ENCODE data around the gene ADAM8.

Gene ADAM8

DNA sequence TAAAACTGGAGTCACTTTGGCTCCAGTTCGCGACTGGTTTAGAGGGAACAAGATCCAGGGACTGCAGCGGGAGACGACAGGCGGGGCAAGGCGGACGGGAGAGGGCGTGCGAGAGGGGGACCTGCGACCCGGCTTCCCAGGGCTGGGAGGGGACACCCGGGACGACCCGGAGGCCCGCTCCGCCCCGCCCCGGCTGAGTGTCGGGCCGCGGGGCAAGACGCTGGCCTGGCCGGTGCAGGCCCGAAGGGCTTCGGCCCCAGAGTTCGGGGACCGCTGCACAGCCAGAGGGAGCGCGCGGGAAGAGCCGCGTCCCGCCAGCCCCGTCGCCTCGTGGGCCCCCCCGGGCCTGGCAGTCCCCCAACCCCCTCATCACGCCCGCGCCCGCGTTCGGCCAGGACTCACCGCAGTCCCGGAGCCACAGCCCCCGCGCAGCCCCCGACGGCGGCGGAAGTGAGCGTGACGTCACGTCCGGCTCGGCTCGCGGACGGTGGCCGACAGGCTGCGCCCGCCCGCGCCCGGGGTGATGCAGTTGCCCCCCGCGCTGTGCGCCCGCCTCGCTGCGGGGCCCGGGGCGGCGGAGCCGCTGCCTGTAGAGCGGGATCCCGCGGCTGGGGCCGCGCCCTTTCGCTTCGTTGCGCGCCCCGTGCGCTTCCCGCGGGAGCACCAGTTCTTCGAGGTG is 31.9 kb upstream of the ADAM8 start, which contains the start of the genes TUBGCP2 and ZNF511:
TUBGCP2 (minus strand) TSS at position 452 of the 679 bp plus-strand sequence. CDS start 5,931 bp downstream, outside the sequence.
ZNF511 (plus strand) TSS at position 494 of the 679 bp plus-strand sequence; CDS start at position 524, 30 bp downstream.
- DNase-seq, result peak; percentile 73 to 92

DNA sequence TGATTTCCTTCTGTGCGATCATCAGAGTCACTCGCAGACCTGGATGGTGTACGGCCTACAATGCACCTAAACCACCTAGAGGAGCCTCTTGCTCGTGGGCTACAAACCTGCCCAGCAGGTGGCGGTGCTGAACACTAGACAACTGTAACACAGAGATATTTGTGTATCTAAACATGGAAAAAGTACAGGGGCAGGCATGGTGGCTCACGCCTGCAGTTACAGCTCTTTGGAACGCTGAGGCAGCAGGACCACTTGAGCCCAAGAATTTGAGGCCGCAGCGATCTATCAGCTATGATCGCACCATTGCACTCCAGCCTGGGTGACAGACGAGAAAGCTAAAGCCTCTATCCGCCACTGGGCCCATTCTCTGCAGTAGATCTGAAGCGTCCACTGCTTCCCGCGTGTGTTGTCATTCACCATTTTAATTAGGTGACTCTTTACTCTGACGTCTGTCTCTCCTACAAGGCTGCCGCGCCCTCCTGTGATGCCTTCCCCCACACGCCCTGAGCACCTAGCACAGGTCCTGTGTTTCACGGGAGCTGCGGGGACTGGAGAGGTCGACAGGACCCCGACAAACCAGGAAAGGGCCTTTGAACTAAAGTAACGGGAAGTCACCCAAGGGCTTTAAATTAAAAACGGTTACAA is 31.2 kb upstream of the ADAM8 start:
- DNase-seq, result peak in 1 of 2 donors; percentile 18

DNA sequence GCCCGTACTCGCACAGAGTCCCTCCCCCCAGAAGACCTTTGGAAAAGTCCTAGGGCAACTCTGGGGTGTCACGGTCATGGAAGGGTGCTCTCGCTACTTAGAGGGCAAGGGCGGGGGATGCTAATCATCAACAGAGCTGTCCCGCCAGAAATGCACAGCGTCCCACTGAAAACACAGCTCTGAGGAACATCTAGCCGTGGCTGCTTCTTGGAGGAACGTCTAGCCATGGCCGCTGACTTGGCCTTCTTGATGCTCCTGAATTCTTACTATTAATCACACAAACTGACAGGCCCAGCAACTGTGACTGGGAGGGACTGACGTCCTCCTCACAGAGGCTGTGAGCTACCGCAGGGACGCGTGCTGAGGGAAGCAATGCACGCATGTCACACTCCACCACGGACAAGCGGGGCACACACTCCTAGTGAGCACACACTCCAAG is 30.3 kb upstream of the ADAM8 start:
- DNase-seq, result no peak

DNA sequence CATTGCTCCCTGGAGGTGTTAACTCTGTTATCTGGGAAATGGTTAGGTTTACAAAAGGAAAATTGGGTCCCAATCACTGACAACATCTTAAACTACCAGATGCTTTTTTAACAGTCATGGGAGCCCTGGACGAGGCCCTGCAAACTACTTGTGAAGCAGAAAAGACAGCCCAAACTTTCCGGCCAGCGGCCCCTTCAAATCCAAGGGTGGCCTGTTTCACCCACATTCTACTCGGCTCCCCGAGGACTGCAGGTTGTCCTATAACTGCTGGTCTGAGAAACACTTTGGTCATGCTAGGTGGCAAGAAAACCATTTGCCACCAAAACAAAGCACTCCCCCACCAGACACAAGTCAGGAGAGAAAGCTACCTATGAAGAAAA is 29.4 kb upstream of the ADAM8 start:
- DNase-seq, result no peak

DNA sequence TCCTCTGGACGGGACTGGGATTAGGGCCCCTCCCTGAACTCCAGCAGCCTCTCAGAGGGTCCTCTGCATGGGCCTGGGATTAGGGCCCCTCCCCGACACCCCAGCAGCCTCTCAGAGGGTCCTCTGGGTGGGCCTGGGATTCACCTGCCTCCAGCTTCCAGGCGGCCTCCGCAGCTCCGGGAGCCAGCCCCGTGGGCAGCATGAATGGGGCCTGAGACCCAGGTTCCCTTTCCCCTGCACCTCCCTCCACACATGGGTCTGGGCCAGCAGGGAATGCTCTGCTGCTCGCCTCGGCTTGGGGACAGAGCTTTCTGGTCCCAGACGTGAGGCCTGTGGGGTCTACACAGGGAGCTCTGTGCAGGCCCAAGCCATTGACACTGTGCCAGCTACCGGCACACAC is 26.5 kb upstream of the ADAM8 start:
- DNase-seq, result no peak

DNA sequence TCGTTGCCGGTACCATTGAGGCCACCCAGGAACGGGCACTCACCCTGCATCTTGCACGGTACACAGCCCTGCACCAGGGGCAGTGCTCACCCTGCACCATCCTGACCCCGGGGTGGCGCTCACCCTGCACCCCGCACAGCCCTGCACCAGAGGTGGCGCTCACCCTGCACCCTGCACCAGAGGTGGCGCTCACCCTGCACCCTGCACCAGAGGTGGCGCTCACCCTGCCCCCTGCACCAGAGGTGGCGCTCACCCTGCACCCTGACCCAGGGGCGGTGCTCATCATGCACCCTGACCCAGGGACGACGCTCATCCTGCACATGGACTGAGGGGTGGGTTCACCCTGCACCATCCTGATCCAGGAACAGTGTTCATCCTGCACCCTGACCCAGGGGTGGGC is 25.6 kb upstream of the ADAM8 start:
- DNase-seq, result no peak

DNA sequence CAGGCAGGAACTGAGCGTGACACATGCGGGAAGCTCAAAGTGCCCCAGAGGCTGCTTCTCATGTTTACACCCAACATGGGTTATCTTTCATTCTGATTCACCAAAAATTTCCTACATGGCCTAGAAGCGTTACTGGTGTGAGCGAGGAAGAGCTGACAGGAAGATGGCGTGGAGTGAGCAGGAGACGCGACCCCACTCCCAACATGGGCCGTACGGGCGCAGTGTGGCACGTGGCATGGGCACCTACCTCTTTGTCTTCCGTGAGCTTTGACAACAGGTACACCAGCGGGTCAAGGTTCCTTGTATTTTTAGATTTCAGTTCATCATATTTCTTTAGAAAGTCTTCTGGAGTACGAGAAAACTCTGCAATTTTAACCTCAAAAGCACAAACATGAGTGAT is 23.1 kb upstream of the ADAM8 start:
- no peak for DNase-seq

DNA sequence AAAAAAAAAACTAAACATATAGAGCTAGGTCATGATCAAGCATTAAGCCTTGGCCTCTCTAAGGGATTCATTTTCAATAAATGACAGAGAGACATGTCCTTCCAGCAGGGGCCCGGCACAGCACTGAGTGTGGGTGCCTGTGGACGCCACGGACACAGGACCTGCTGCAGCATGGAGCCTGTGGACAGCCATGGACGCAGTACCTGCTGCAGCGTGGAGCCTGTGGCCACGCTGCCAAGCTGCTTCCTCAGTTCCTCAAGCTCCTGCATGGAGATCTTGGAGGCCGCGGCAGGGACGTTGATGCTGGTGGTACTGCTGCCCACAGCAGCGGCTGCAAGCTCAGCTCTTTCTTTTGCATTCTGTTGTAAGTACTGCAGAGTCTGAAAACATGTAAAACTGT is 22.6 kb upstream of the ADAM8 start:
- DNase-seq, result no peak

DNA sequence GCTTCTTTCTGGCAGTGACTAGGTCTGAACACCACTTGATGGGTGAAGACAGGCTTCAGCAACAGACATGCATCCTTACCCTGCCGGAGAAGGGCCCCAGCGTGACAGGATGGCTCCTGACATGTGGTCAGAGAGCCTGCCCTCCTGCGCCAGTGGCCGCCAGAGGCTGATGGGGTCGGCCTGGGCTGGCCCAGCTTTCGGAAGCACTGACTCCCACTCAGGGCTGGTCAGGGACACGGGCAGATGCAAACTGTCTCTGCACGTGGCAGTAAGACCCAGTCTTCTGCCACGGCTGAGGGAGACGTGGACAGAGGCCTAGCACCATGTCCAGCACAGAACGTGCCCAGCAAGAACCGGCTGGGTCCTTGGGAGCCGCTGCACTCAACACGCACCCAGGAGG is 21.8 kb upstream of the ADAM8 start:
- no peak for DNase-seq

DNA sequence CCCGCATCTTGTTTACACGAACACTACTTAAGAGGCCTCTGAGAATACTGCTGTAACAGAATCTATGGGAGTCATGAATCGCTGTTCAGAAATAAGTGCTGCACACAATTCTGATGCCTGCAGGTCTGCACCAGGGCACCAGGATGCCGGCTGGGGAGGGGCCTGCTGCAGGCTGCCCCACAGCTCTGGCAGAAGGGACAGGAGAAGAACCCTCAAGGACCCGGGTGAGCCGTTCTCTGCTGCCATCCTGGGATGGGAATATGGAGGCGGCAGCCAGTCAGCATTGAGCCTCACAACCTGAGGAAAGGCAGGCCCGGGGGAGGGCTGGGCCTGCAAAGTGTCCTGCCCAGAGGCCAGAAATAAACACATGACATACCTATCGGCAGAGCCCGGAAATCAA is 20.8 kb upstream of the ADAM8 start:
- DNase-seq, result no peak

DNA sequence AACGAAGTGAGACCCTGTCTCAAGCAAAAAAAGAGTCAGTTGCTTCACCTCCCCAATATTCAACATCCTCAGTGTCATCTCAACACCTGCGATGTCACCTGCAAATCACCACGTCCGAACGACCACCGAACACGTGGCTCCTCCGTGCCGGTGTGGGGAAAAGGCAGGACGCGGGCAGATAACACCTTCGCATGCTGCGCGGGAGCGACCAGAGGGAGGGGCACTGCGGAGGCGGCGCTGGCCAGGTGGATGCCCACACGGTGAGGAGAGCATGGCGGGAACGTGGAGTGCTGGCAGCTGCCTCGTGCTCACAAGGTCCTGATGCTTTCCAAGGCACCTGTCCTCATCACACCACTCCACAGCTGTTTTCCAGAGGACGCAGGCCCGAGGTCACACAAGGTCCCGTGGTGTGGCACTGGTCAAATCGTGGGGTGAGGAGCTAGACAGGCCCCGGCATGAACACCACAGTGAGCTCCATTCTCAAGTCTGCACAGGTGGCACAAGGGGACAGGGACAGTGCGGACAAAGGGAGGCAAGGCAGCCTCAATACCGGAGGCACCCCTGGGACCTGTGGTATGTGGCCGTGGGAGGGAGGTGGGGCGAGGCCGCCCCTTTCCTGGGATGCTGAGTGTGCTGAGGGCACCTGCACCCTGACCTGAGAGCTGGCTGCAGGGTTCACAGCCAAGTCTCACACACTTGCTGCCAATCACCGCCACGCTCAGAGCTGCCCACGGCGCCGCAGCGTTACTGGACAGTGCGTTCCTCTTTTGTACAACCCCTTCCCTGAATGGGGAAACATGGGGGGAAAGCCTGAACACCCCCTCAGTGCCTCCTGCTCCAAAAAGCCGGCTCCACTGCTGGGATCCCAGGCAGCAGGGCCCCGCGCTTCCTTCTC is 19.0 kb upstream of the ADAM8 start:
- DNase-seq, result no peak

DNA sequence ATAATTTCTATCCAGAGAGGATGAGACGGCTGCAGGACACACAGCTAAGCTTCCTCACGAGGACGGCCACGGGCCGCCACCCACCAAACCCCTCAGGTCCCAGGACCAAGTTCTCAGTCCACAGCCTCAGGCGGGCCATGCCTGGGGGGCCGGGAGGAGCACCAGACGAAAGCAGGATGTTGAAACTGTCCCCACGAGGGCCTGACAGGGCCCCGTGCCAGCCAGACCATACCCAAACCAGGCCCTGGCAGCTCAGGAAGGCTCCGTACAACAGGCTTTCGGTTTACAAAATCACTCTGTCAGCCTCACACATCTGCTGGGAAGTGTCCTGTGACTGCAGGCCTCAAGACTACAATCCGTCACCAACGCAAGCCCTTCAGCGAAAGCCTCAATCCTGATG is 17.5 kb upstream of the ADAM8 start:
- no peak for DNase-seq

DNA sequence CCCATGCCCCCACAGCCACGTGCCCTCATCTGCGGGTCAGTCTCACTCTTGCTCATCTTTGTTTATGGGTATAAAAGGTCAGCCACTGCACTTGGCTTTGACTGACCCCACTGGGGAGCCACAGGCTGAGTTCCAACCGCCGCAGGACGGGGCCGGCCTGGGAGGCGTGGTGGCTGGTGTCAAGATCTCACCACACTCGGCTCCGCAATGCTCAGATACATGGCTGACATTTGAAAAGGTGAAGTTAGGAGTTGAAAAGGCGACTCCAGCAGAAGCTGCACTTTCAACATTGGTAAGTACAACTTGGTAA is 17.1 kb upstream of the ADAM8 start:
- no peak for DNase-seq

DNA sequence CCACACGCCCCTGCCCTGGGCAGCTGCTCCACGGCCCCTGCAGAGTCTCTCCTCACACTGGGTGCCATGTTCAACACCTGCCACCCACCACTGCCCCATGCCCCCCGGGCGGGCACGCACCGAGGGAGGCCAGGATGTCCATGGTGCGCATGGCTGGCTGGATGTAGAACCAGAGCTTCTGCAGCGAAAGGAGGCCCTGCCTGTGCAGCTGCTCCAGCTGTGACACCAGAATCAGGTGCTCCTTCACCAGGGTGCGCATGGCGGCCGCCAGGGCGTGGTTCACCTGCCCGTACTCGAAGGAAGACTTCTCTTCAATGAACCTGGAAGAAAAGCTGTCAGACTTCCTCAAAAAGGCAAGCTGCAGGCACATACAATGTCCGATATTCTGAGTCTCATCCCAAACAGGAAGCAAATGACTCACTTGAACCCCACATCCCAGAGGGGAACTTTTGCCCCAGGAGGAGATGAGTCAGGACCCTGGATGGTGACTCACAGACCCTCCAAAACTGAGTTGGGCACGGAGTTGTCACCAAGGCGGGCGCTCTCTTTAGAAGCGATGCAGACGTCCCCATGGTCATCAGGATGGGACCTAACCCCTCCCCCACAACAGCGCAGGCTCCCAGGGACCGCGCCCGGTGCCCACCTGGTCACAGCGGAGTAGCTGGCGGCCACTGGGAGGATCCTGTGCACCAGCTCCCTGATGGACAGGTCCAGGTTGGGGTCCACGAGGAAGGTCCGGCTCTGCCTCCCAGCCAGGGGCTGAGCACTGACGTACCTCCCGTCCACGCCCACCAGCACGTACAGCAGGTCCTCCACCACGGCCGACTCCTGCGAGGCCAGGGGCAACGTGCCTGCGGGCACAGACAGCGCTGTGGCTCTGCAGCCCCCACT is 16.5 kb upstream of the ADAM8 start:
- no peak for DNase-seq

DNA sequence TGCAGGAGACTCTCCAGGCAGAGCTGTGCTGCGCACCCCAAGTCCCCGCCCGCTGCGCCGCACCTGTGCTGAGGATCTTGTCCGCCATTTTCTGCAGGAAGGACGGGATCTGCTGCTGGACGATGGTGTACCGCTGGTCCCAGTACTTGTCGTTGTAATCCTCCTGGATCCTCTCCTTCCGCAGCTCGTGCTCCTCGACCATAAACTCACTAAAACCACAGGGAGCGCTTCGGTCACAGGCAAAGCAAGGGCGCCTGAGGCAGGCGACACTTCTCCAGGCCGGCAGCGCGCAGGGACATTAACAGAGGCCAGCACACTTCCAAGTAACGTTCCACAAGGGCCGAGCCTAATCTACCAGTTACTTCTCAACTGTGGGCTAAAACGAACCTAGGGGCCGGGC is 13.1 kb upstream of the ADAM8 start:
- no peak for DNase-seq

DNA sequence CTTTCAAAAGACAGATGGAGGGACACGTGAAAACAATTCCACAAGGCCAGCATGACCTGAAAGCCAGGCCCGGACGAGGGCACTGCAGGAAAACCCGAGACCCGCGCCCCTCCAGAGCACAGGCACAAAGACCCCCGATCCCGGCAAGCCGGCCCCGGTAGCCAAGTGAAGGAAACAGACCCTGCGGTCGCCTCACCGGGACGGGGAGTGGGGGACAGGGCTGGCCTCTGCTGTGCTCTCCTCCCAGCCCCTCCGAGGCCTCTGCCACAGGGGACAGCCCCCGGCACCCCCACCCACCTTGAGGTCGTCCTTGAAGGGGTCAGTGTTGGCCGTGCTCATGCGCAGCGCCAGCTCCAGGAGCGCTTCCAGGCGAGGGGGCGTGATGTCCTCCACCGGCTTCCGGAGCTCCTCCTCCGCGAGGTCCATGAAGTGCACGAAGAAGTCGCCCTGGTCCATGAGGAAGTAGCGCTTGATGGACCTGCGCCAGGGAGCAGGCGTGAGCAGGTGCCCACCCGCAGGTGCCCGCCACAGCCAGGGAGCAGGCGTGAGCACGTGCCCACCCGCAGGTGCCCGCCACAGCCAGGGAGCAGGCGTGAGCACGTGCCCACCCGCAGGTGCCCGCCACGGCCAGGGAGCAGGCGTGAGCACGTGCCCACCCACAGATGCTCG is 11.3 kb upstream of the ADAM8 start:
- DNase-seq, result no peak

DNA sequence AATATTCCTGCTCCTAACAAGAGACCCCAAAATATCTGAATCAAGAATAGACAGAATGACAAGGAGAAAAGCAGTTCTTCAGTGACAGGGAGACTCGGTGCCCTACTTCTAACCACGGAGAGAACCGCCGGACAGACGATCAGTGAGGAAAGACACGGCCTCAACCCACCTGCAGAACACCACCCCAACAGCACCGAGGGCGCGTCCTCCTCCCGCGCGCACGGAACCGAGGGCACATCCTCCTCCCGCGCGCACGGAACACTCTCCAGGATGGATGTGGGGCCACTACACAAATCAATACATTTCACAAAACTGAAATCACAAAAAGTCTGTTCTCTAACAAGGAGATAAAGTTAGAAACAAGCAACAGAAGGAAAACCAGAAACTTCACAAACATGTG is 9.7 kb upstream of the ADAM8 start:
- no peak for DNase-seq

DNA sequence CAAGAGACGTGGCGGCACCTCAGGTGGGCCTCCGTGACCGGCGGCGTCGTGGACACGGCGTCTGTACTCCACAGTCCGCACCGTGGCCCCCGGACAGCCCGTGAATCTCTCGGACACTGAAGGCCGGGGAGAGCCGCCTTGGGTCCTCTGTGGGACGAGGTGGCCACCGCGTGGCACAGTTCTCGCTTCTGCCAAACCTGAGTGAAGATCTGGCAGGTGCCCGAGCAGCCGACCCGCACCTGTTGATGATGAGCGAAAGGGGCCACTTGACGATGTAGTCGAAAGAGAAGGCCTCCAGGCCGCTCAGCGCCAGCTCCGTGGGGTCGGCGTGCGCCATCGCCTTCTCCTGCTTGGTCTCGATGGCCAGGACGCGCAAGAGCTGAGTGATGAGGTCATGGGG is 8.5 kb upstream of the ADAM8 start:
- no peak for DNase-seq

DNA sequence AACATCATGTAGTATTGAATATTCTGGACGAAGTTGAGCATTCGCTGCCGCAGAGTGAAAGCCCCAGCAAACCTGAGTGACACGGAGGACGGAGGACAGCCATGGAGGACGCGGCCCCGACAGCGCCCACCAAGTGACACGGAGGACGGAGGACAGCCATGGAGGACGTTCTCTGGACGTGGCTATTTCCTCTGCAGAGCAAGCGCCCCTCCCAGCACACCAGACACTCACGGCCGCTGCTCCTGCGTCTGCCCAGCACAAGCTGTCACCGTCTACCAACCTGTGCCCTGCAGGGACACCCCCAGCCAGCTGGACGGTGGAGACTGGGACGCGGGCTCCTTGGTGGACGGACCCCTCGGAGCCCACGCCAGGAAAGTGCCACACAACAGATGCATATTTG is 7.3 kb upstream of the ADAM8 start:
- no peak for DNase-seq

DNA sequence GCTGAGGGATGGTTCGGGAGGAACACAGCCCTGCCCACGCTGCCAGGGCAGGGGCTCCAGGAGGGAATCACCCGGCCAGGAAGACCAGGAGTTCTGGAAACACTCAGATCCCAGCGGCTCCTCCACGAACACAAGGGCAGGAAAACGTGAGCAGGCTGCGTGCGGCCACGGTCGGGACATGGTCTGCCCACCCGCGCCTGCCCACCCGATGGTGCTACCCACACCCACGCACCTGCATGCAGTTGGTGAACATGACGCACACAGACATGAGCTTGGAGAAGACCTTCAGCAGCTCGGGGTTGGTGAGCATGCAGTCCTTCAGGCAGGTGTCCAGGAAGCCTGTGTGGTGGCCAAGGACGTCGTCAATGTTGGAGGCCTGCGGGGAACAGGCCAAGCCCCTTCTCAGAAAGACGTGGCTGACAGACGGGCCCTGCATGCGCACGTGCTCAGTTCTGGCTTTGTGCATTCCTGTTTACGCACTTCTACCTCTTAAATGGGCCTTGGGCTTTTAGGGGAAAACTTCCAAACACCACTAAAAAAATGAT is 6.2 kb upstream of the ADAM8 start:
- no peak for DNase-seq

DNA sequence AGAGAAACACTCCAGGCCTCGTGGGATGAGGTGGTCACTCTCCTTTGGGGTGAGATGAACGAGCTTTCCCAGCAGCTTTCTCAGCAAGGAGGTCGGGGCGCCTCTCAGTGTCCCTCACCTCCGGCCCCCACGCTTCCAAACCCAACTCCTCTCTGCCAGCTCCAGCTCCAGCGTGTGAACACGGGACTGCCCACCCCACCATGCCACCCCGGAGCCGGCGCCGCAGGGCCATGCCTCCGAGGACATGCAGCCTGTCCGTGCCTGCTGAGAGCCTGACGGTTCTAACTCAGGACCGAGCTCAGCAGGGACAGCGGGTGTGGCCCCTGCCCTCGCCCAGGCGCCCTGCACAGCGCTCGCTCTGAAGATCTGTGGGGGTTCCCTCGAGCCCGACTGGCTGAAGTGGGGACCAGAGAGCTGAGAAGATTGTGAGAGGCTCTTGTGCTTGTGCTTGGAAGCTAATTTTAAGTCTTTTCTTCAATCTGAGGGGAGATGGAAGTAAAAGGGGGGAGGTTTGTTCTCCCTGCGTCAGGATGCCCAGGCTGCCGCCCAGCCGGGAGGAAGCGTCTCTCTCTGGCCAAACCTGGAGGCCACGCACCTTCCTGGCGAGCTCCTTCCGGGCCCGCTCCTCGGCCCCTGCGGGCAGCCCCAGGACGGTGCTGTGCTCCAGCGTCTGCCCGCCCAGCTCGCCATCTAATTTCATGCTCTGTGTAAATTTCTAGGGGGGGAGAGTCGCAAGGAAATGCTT is 5.1 kb upstream of the ADAM8 start:
- DNase-seq, result no peak
